GM12878 (cell line): ENCODE measurements around the gene ZBTB7B. TPM values are rescaled to one million over a fixed set of nuclear protein-coding genes. Genes with fewer than 3 reads are reported as not detected.
"Not testable (repeated sequence)": the region's sequence is repeated elsewhere in the genome, so short reads cannot be mapped to it uniquely, and the experiment has no call there.

Source experiments
- ATAC-seq: fragments of 200-7000 bp; cut with Tn5 transposase; 3 replicates; pipeline ENCODE4 v1.9.1; 2020; ENCODE audit warnings: mild to moderate bottlenecking, moderate library complexity
- BruUV-seq: library from RNA; stranded (reverse); fragments of 400-500 nt; replicated peaks from 2 replicates; lab custom pipeline; 2021; lab: Mats Ljungman, UMichigan
- CTCF ChIA-PET: fragments of 300-600 bp; sonication (Branson Sonifier 250); formaldehyde crosslinking; extraction: SDS; loops from one replicate; lab custom pipeline; 2021; ENCODE audit warnings: inconsistent platforms; lab: Yijun Ruan, JAX
- POLR2A ChIA-PET: fragments of 350-600 bp; formaldehyde crosslinking; extraction: SDS; loops from one replicate; lab custom pipeline; 2021; ENCODE audit warnings: inconsistent platforms; lab: Charles Lee
- RAD21 ChIA-PET: fragments of 300-600 bp; sonication (Branson Sonifier 250); formaldehyde crosslinking; loops from one replicate; lab custom pipeline; 2023; ENCODE audit warnings: antibody characterized with exemption; ENCODE audit not compliant: unreplicated experiment; lab: Charles Lee
- SMC1A ChIA-PET: fragments of 300-600 bp; sonication (Branson Sonifier 250); formaldehyde crosslinking; loops from one replicate; lab custom pipeline; 2023; ENCODE audit not compliant: unreplicated experiment, uncharacterized antibody; lab: Charles Lee
- DNase-seq: peaks from one replicate; pipeline ENCODE4 v3.0.0-alpha.2; 2011; ENCODE audit warnings: low read depth, low spot score
- FAIRE-seq: peaks from 3 replicates; lab custom pipeline; 2011; peaks lifted over from hg19 to GRCh38; lab: Jason Lieb, UNC
- H2AFZ ChIP-seq: 2 replicates; pipeline ENCODE4 v1.6.0; 2011; ENCODE audit warnings: low read depth, low read length, control low read depth; ENCODE audit not compliant: control insufficient read depth
- H3K27ac ChIP-seq: 2 replicates; pipeline ENCODE4 v1.5.1; 2011; ENCODE audit warnings: control low read depth; ENCODE audit not compliant: control insufficient read depth, insufficient read depth
- H3K27me3 ChIP-seq, 2 experiments: replicated peaks in 1 of 2; 2 replicates each; pipeline versions ENCODE4 v1.6.0 to v1.6.1; 2011; ENCODE audit warnings: low read length in 1 of 2; ENCODE audit not compliant: control insufficient read depth in 2 of 2, insufficient read depth in 2 of 2
- H3K36me3 ChIP-seq, 2 experiments: 2 replicates each; pipeline ENCODE4 v1.5.1; 2011; ENCODE audit warnings: low read length in 1 of 2; ENCODE audit not compliant: control insufficient read depth in 2 of 2, insufficient read depth in 2 of 2
- H3K4me1 ChIP-seq: 2 replicates; pipeline ENCODE4 v1.6.1; 2011; ENCODE audit warnings: mild to moderate bottlenecking, low read length, moderate library complexity, mixed read lengths; ENCODE audit not compliant: control insufficient read depth, insufficient read depth
- H3K4me2 ChIP-seq: 2 replicates; pipeline ENCODE4 v1.6.0; 2011; ENCODE audit warnings: control low read depth; ENCODE audit not compliant: control insufficient read depth, insufficient read depth
- H3K4me3 ChIP-seq: fragments of 200-600 bp; sonication (generic); 2 replicates; pipeline ENCODE4 v1.5.1; 2016
- H3K79me2 ChIP-seq: 2 replicates; pipeline ENCODE4 v1.6.0; 2011; ENCODE audit warnings: low read length; ENCODE audit not compliant: control insufficient read depth, insufficient read depth
- H3K9ac ChIP-seq: 2 replicates; pipeline ENCODE4 v1.8.0; 2011; ENCODE audit warnings: low read length, control low read depth, mixed read lengths; ENCODE audit not compliant: control insufficient read depth, insufficient read depth
- H3K9me3 ChIP-seq: replicated peaks from 3 replicates; pipeline ENCODE4 v1.5.1; 2011; ENCODE audit warnings: mild to moderate bottlenecking, low read length; ENCODE audit not compliant: control insufficient read depth, insufficient read depth
- H4K20me1 ChIP-seq: 2 replicates; pipeline ENCODE4 v1.6.0; 2011; ENCODE audit not compliant: control insufficient read depth, insufficient read depth
- JUNB ChIP-seq: IDR thresholded peaks from 2 replicates; pipeline ENCODE4 v1.6.1; 2016; ENCODE audit warnings: antibody characterized with exemption, mild to moderate bottlenecking
- POU2F2 ChIP-seq: IDR thresholded peaks from 3 replicates; pipeline ENCODE4 v1.6.1; 2011; ENCODE audit warnings: low read depth, mild to moderate bottlenecking, low read length, borderline replicate concordance
- RELA ChIP-seq: fragments of 450-650 bp; IDR thresholded peaks from 2 replicates; pipeline ENCODE4 v1.8.0; 2014; ENCODE audit warnings: borderline replicate concordance; ENCODE audit not compliant: partially characterized antibody
- SPI1 ChIP-seq: IDR thresholded peaks from 2 replicates; pipeline ENCODE4 v1.6.1; 2011; ENCODE audit warnings: low read depth, mild to moderate bottlenecking, low read length, moderate library complexity, borderline replicate concordance; ENCODE audit not compliant: insufficient read depth
- ZNF622 ChIP-seq: fragments of 450-650 bp; IDR thresholded peaks from 2 replicates; pipeline ENCODE4 v1.6.1; 2017; ENCODE audit warnings: mild to moderate bottlenecking, inconsistent platforms
- WGBS: methylation state at CpG from one replicate; pipeline ENCODE4 v1.1.6; 2016; ENCODE audit warnings: low lambda C conversion rate; ENCODE audit not compliant: insufficient replicate concordance, insufficient coverage; ENCODE audit errors: missing lambda C conversion rate; 5-methylcytosine and 5-hydroxymethylcytosine counted together
- in situ Hi-C: fragments of 300-500 bp; cut with MboI; formaldehyde crosslinking; loops from 9 replicates; pipeline ENCODE4 v1.14.3; 2018; ENCODE audit warnings: mixed read lengths
- intact Hi-C: fragments of 100-400 bp; cut with micrococcal nuclease; formaldehyde crosslinking; loops from one replicate; pipeline ENCODE4 v1.14.2; 2022; ENCODE audit not compliant: unreplicated experiment
- polyA plus RNA-seq, 11 experiments: library from polyadenylated mRNA; depleted of rRNA in 4 of 11; unstranded in 6 of 11; stranded (reverse) in 5 of 11; fragments of >200 nt; fragmentation: Nextera tagmentation in 4 of 11; fragmentation: Illumina TruSeq in 1 of 11; extraction: Ambion mirVana in 4 of 11; extraction: Trizol in 1 of 11; gene quantifications; 1 replicate in 1 of 11; 2 replicates in 10 of 11; pipeline versions ENCODE4 v1.2.1 to v1.2.3, GENCODE V29; 2011 to 2016; ENCODE audit warnings: inconsistent platforms in 2 of 11, missing spikeins in 2 of 11, low read depth in 1 of 11
- total RNA-seq, 4 experiments: library from RNA; depleted of rRNA in 3 of 4; stranded (reverse); fragments of >200 nt in 3 of 4; fragmentation: Illumina TruSeq in 1 of 4; extraction: Trizol in 1 of 4; gene quantifications; 2 replicates each; pipeline versions ENCODE4 v1.2.1 to v1.2.3, GENCODE V29; 2013 to 2021
- TF ChIP-seq, protein P1 (sequence below): fragments of 450-650 bp; conservative IDR thresholded peaks from 2 replicates; pipeline ENCODE4 v1.6.1; 2017; ENCODE audit warnings: mild to moderate bottlenecking, moderate library complexity

The ZBTB7B gene
- total and polyA plus RNA-seq, 10 of the 15 experiments (the other 5 are each of a cell fraction or from before 2014, with no cell fraction given), result 0.11 to 44.9 (median 11.3) TPM

DNA sequence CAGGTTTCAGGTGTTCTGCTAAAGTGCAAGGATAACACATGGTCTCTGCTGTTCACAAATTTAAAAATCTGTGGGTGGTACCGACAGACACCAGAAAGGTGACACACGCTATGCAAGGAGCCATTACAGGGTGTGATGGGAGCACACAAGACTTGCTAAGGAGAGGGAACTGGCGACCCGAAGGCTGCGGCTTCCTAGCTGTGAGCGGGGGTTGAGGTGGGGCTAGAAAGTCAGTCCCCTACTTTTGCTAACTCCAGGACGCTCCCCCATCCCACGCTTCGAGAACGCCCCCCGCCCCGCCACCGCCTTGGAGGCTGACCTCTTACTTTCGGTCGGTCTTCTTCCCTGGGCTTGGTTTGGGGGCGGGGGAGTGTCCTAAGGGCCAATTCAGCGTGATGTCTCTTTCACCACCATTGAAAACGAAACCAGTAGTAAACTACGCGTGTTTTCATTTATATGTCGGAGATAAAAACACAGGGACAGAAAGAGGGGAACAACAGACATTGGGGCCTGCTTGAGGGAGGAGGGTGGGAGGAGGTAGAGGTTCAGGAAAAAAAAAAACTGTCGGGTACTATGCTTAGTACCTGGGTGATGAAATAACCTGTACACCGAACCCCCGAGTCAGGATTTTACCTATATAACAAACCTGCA lies 27.1 kb upstream of the ZBTB7B start (continued):
- TF ChIP-seq, protein P1, sequence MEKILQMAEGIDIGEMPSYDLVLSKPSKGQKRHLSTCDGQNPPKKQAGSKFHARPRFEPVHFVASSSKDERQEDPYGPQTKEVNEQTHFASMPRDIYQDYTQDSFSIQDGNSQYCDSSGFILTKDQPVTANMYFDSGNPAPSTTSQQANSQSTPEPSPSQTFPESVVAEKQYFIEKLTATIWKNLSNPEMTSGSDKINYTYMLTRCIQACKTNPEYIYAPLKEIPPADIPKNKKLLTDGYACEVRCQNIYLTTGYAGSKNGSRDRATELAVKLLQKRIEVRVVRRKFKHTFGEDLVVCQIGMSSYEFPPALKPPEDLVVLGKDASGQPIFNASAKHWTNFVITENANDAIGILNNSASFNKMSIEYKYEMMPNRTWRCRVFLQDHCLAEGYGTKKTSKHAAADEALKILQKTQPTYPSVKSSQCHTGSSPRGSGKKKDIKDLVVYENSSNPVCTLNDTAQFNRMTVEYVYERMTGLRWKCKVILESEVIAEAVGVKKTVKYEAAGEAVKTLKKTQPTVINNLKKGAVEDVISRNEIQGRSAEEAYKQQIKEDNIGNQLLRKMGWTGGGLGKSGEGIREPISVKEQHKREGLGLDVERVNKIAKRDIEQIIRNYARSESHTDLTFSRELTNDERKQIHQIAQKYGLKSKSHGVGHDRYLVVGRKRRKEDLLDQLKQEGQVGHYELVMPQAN, result peak; percentile 39; the same call in 1 of the 2 replicates
- TF ChIP-seq JUNB (no peak), ZNF622 (no peak), POU2F2 (no peak), RELA (no peak)

DNA sequence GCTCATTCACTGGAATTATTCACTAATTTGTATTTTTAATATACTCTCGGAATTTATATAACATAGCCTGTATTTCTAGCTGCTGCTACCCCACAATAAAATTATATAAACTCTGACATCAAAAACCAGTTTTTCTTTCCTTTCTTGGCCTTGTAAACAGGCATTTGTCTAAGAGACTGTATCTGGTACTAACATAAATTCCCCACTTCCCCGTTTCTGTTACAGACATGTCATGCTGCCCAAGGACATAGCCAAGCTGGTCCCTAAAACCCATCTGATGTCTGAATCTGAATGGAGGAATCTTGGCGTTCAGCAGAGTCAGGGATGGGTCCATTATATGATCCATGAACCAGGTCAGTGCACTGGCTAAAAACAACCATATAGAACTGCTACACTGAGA lies 24.8 kb upstream of the ZBTB7B start:
- H3K36me3 ChIP-seq, result peaks cover 0 to 16% of the 10 kb centered on the region in 2 experiments; a peak in 3 of 4 replicates
- H3K9ac ChIP-seq, in situ Hi-C loops, intact Hi-C loops, ATAC-seq, H3K27me3 ChIP-seq, H3K9me3 ChIP-seq, FAIRE-seq, H4K20me1 ChIP-seq, BruUV-seq, H3K4me3 ChIP-seq, DNase-seq, H2AFZ ChIP-seq: not testable (repeated sequence)
- 0 out of 2 replicates have a peak overlapping the region, but pooled peaks have one; percentile 9 for H3K27ac ChIP-seq
- ChIA-PET CTCF (interaction anchor here (1.7 to 20.6 kb wide), 3 partner anchors 20 to 84 kb away, joined by 4 to 226 read pairs (median 8); partner anchors contain the start of genes LENEP and ZBTB7B), RAD21 (interaction anchor here (2.4 kb wide), 1 partner anchor 21 kb away, joined by 12 read pairs; no protein-coding TSS in a partner anchor), SMC1A (interaction anchor here (1.1 to 5.4 kb wide), 2 partner anchors 20 to 38 kb away, joined by 3 to 30 read pairs; no protein-coding TSS in a partner anchor), POLR2A (interaction anchor here (0.6 to 9.8 kb wide), 4 partner anchors 9 to 237 kb away, joined by 3 to 140 read pairs (median 5); partner anchors contain the start of genes PBXIP1 and PYGO2)
- peak overlapping the region; percentile 39 for H3K4me2 ChIP-seq
- peaks cover 17% of the 10 kb centered on the region for H3K4me1 ChIP-seq
- 33% methylated on average over 3 of the region's 3 CpGs for WGBS
- TF ChIP-seq SPI1, result peak; percentile 57; the same call in 1 of the 2 replicates
- H3K79me2 ChIP-seq, result peaks cover 50% of the 10 kb centered on the region
